ENCODE data around the gene MAGI1.

The MAGI1 gene

GRCh38 chr3:65433480-65433879 lies 605.2 kb downstream of the MAGI1 start:
- ChIA-PET CTCF (no interaction called here), POLR2A (no interaction called here)
- TF ChIP-seq ELF4 (IDR thresholded peaks at IDR 0.05) (no peak), FOXM1 (IDR thresholded peaks at IDR 0.05; ENCODE audit: borderline replicate concordance) (no peak), BHLHE40 (IDR thresholded peaks at IDR 0.05; ENCODE audit: borderline replicate concordance) (no peak), SP1 (IDR thresholded peaks at IDR 0.05) (no peak), LEF1 (IDR thresholded peaks at IDR 0.05; ENCODE audit: borderline replicate concordance) (no peak), ARNT (IDR thresholded peaks at IDR 0.05) (no peak)
- DNase-seq (ENCODE audit: extremely low spot score), result no peak

- CTCF ChIA-PET, result no interaction called here
- DNase-seq (ENCODE audit: extremely low spot score), result no peak
- POLR2A ChIA-PET, result no interaction called here
Observed at GRCh38 chr3:65432388-65433003, 606.2 kb downstream of the MAGI1 start.

GRCh38 chr3:65425880-65426279 lies 612.8 kb downstream of the MAGI1 start:
- DNase-seq (ENCODE audit: extremely low spot score), result peak; percentile 20
- TF ChIP-seq HDGF (IDR thresholded peaks at IDR 0.05; ENCODE audit: borderline replicate concordance), result no peak
- TF ChIP-seq SUZ12 (IDR thresholded peaks at IDR 0.05), result no peak
- TF ChIP-seq LEF1 (IDR thresholded peaks at IDR 0.05; ENCODE audit: borderline replicate concordance), result no peak
- TF ChIP-seq BHLHE40 (IDR thresholded peaks at IDR 0.05; ENCODE audit: borderline replicate concordance), result no peak
- TF ChIP-seq FOXM1 (IDR thresholded peaks at IDR 0.05; ENCODE audit: borderline replicate concordance), result no peak
- TF ChIP-seq FOXK2 (IDR thresholded peaks at IDR 0.05), result no peak
- TF ChIP-seq TARDBP (IDR thresholded peaks at IDR 0.05), result no peak
- no peak for TF ChIP-seq L3MBTL2 (conservative IDR thresholded peaks at IDR 0.05)
- no peak for TF ChIP-seq ELF4 (IDR thresholded peaks at IDR 0.05)
- TF ChIP-seq ZNF384 (IDR thresholded peaks at IDR 0.05), result no peak
- no peak for TF ChIP-seq SP1 (IDR thresholded peaks at IDR 0.05)
- no peak for TF ChIP-seq FOXA1 (IDR thresholded peaks at IDR 0.05)
- no peak for TF ChIP-seq PKNOX1 (IDR thresholded peaks at IDR 0.05)
- no peak for TF ChIP-seq NFRKB (IDR thresholded peaks at IDR 0.05)
- ChIA-PET POLR2A (no interaction called here), CTCF (interaction anchor here (0.9 kb wide), 1 partner anchor 14 kb away, joined by 5 read pairs; no protein-coding TSS in a partner anchor)

More at GRCh38 chr3:65432388-65433003, 606.2 kb downstream of the MAGI1 start:
- no peak for TF ChIP-seq ELF4 (IDR thresholded peaks at IDR 0.05)
- TF ChIP-seq ZNF384 (IDR thresholded peaks at IDR 0.05), result no peak
- no peak for TF ChIP-seq FOXK2 (IDR thresholded peaks at IDR 0.05)
- TF ChIP-seq SP1 (IDR thresholded peaks at IDR 0.05), result no peak
- TF ChIP-seq PKNOX1 (IDR thresholded peaks at IDR 0.05), result no peak
- TF ChIP-seq TARDBP (IDR thresholded peaks at IDR 0.05), result no peak
- TF ChIP-seq SUZ12 (IDR thresholded peaks at IDR 0.05), result no peak
- TF ChIP-seq NFRKB (IDR thresholded peaks at IDR 0.05), result no peak
- TF ChIP-seq ARNT (IDR thresholded peaks at IDR 0.05), result no peak
- no peak for TF ChIP-seq FOXM1 (IDR thresholded peaks at IDR 0.05; ENCODE audit: borderline replicate concordance)
- TF ChIP-seq FOXA1 (IDR thresholded peaks at IDR 0.05), result no peak
- no peak for TF ChIP-seq BHLHE40 (IDR thresholded peaks at IDR 0.05; ENCODE audit: borderline replicate concordance)

GRCh38 chr3:65422154-65422553 lies 616.6 kb downstream of the MAGI1 start:
- no peak for DNase-seq (ENCODE audit: extremely low spot score)
- ChIA-PET POLR2A (no interaction called here), CTCF (interaction anchor here (0.6 to 0.9 kb wide), 2 partner anchors 15 to 512 kb away, joined by 3 to 4 read pairs; no protein-coding TSS in a partner anchor)
- TF ChIP-seq SP1 (IDR thresholded peaks at IDR 0.05) (no peak), HDGF (IDR thresholded peaks at IDR 0.05; ENCODE audit: borderline replicate concordance) (no peak), LEF1 (IDR thresholded peaks at IDR 0.05; ENCODE audit: borderline replicate concordance) (no peak), FOXK2 (IDR thresholded peaks at IDR 0.05) (no peak), ELF4 (IDR thresholded peaks at IDR 0.05) (no peak), FOXA1 (IDR thresholded peaks at IDR 0.05) (no peak), ZNF384 (IDR thresholded peaks at IDR 0.05) (no peak), ARNT (IDR thresholded peaks at IDR 0.05) (no peak), TARDBP (IDR thresholded peaks at IDR 0.05) (no peak), BHLHE40 (IDR thresholded peaks at IDR 0.05; ENCODE audit: borderline replicate concordance) (no peak), CTBP1 (IDR thresholded peaks at IDR 0.05; ENCODE audit: borderline replicate concordance) (no peak), NFRKB (IDR thresholded peaks at IDR 0.05) (no peak), L3MBTL2 (conservative IDR thresholded peaks at IDR 0.05) (no peak), FOXM1 (IDR thresholded peaks at IDR 0.05; ENCODE audit: borderline replicate concordance) (no peak), PKNOX1 (IDR thresholded peaks at IDR 0.05) (no peak), SUZ12 (IDR thresholded peaks at IDR 0.05) (no peak)

- POLR2A ChIA-PET, result no interaction called here
- no peak for TF ChIP-seq SUZ12 (IDR thresholded peaks at IDR 0.05)
- no peak for TF ChIP-seq ARNT (IDR thresholded peaks at IDR 0.05)
- TF ChIP-seq FOXK2 (IDR thresholded peaks at IDR 0.05), result no peak
- TF ChIP-seq NFRKB (IDR thresholded peaks at IDR 0.05), result no peak
- no peak for TF ChIP-seq FOXA1 (IDR thresholded peaks at IDR 0.05)
- no peak for TF ChIP-seq HDGF (IDR thresholded peaks at IDR 0.05; ENCODE audit: borderline replicate concordance)
- TF ChIP-seq ELF4 (IDR thresholded peaks at IDR 0.05), result no peak
- TF ChIP-seq ZNF384 (IDR thresholded peaks at IDR 0.05), result no peak
- TF ChIP-seq TARDBP (IDR thresholded peaks at IDR 0.05), result no peak
- TF ChIP-seq CTBP1 (IDR thresholded peaks at IDR 0.05; ENCODE audit: borderline replicate concordance), result no peak
- TF ChIP-seq SP1 (IDR thresholded peaks at IDR 0.05), result no peak
- no peak for TF ChIP-seq LEF1 (IDR thresholded peaks at IDR 0.05; ENCODE audit: borderline replicate concordance)
- no peak for TF ChIP-seq BHLHE40 (IDR thresholded peaks at IDR 0.05; ENCODE audit: borderline replicate concordance)
- TF ChIP-seq FOXM1 (IDR thresholded peaks at IDR 0.05; ENCODE audit: borderline replicate concordance), result no peak
- no peak for TF ChIP-seq L3MBTL2 (conservative IDR thresholded peaks at IDR 0.05)
- no peak for TF ChIP-seq PKNOX1 (IDR thresholded peaks at IDR 0.05)
- CTCF ChIA-PET, result no interaction called here
- DNase-seq (ENCODE audit: extremely low spot score), result no peak
Observed at GRCh38 chr3:65419233-65419632, 619.5 kb downstream of the MAGI1 start.

Measured in HEK293T (cell line).